Measurements from ENCODE around the gene TPK1.

TPK1 gene

GRCh38 chr7:144531181-144531580 lies 304.7 kb downstream of the TPK1 start:
- H3K4me3 ChIP-seq (ENCODE audit: low read length), result no peak overlapping the region
- DNase-seq, result no peak

GRCh38 chr7:144529269-144529926 lies 306.5 kb downstream of the TPK1 start:
- Histone ChIP-seq H3K23ac (ENCODE audit: low read length) (no peak overlapping the region), H2BK120ac (ENCODE audit: low read depth, low read length) (no peak overlapping the region), H3K79me1 (ENCODE audit: low read length) (no peaks in the 10 kb centered on the region), H4K5ac (ENCODE audit: low read length) (no peak overlapping the region), H3K27me3 (ENCODE audit: insufficient read depth, low read length, poor library complexity) (no peaks in the 10 kb centered on the region), H3K56ac (ENCODE audit: low read length) (no peak overlapping the region), H3K4me2 (ENCODE audit: low read length) (no peak overlapping the region), H3K4ac (ENCODE audit: low read depth, low read length) (no peak overlapping the region), H2AK5ac (ENCODE audit: low read length) (no peak overlapping the region), H3K36me3 (ENCODE audit: control insufficient read depth, insufficient read depth, low read length) (no peaks in the 10 kb centered on the region), H3K27ac (ENCODE audit: low read depth, low read length) (no peak overlapping the region), H3K79me2 (ENCODE audit: control insufficient read depth, insufficient read depth, low read length) (no peaks in the 10 kb centered on the region), H3K9ac (ENCODE audit: low read length) (no peak overlapping the region), H4K8ac (ENCODE audit: low read depth, low read length) (no peak overlapping the region), H3K4me3 (ENCODE audit: low read length) (no peak overlapping the region), H2BK15ac (replicated peaks; ENCODE audit: low read depth) (no peak overlapping the region), H3K4me1 (ENCODE audit: control insufficient read depth, low read depth, low read length) (no peaks in the 10 kb centered on the region), H2BK5ac (ENCODE audit: low read length) (no peak overlapping the region), H3K18ac (ENCODE audit: low read length) (no peak overlapping the region)
- no CpG with 5 or more reads among the region's 3 CpGs for WGBS (ENCODE audit: extremely low coverage, insufficient coverage, low lambda C conversion rate)
- DNase-seq, result no peak

More at GRCh38 chr7:144531181-144531580, 304.7 kb downstream of the TPK1 start:
- Histone ChIP-seq H3K9ac (ENCODE audit: low read length) (no peak overlapping the region), H3K56ac (ENCODE audit: low read length) (no peak overlapping the region), H3K79me2 (ENCODE audit: control insufficient read depth, insufficient read depth, low read length) (no peaks in the 10 kb centered on the region), H3K23ac (ENCODE audit: low read length) (no peak overlapping the region), H3K18ac (ENCODE audit: low read length) (no peak overlapping the region), H4K5ac (ENCODE audit: low read length) (no peak overlapping the region), H2BK15ac (replicated peaks; ENCODE audit: low read depth) (no peak overlapping the region), H3K79me1 (ENCODE audit: low read length) (no peaks in the 10 kb centered on the region), H3K4me1 (ENCODE audit: control insufficient read depth, low read depth, low read length) (no peaks in the 10 kb centered on the region), H3K4me2 (ENCODE audit: low read length) (no peak overlapping the region), H3K36me3 (ENCODE audit: control insufficient read depth, insufficient read depth, low read length) (no peaks in the 10 kb centered on the region), H2BK5ac (ENCODE audit: low read length) (no peak overlapping the region), H3K4ac (ENCODE audit: low read depth, low read length) (no peak overlapping the region), H2BK120ac (ENCODE audit: low read depth, low read length) (no peak overlapping the region), H3K27ac (ENCODE audit: low read depth, low read length) (no peak overlapping the region), H4K8ac (ENCODE audit: low read depth, low read length) (no peak overlapping the region), H3K27me3 (ENCODE audit: insufficient read depth, low read length, poor library complexity) (no peaks in the 10 kb centered on the region), H2AK5ac (ENCODE audit: low read length) (no peak overlapping the region)

- no peaks in the 10 kb centered on the region for H3K27me3 ChIP-seq (ENCODE audit: insufficient read depth, low read length, poor library complexity)
- H2BK5ac ChIP-seq (ENCODE audit: low read length), result no peak overlapping the region
- H4K5ac ChIP-seq (ENCODE audit: low read length), result no peak overlapping the region
- H3K56ac ChIP-seq (ENCODE audit: low read length), result no peak overlapping the region
- H3K4me1 ChIP-seq (ENCODE audit: control insufficient read depth, low read depth, low read length), result no peaks in the 10 kb centered on the region
- H2BK120ac ChIP-seq (ENCODE audit: low read depth, low read length), result no peak overlapping the region
- H3K9ac ChIP-seq (ENCODE audit: low read length), result no peak overlapping the region
- no peak overlapping the region for H2BK15ac ChIP-seq (replicated peaks; ENCODE audit: low read depth)
- H3K23ac ChIP-seq (ENCODE audit: low read length), result no peak overlapping the region
- no peak overlapping the region for H3K4me2 ChIP-seq (ENCODE audit: low read length)
- no peak overlapping the region for H2AK5ac ChIP-seq (ENCODE audit: low read length)
- H3K79me1 ChIP-seq (ENCODE audit: low read length), result no peaks in the 10 kb centered on the region
- H3K4ac ChIP-seq (ENCODE audit: low read depth, low read length), result no peak overlapping the region
- H3K36me3 ChIP-seq (ENCODE audit: control insufficient read depth, insufficient read depth, low read length), result no peaks in the 10 kb centered on the region
- WGBS (ENCODE audit: extremely low coverage, insufficient coverage, low lambda C conversion rate), result no CpG with 5 or more reads among the region's 4 CpGs
- no peak overlapping the region for H4K8ac ChIP-seq (ENCODE audit: low read depth, low read length)
- no peak overlapping the region for H3K4me3 ChIP-seq (ENCODE audit: low read length)
- H3K18ac ChIP-seq (ENCODE audit: low read length), result no peak overlapping the region
- no peaks in the 10 kb centered on the region for H3K79me2 ChIP-seq (ENCODE audit: control insufficient read depth, insufficient read depth, low read length)
- H3K27ac ChIP-seq (ENCODE audit: low read depth, low read length), result no peak overlapping the region
- no peak for DNase-seq
Observed at GRCh38 chr7:144528536-144529045, 307.3 kb downstream of the TPK1 start.

DNA sequence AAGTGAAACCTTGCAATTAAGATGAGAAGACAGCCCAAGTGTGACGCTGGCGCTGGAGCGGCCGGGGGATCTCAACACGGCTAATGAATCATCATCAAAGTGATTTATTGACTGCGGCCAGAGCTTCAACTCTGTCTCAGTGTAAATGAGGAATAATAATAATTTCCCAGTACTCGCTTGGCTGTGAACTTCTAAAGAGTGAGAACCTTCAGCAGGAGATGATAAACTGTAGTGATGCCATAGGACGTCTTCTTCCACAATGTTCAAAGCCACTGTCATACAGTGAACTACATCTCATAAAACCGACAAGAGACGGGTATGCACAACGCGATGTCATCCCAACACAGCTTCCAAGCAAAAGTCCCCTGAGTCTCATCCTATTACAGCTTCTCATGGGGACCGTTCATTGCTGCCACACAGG lies 308.8 kb downstream of the TPK1 start:
- Histone ChIP-seq H2AK5ac (ENCODE audit: low read length) (no peak overlapping the region), H3K4me2 (ENCODE audit: low read length) (no peak overlapping the region), H3K79me1 (ENCODE audit: low read length) (no peaks in the 10 kb centered on the region), H2BK5ac (ENCODE audit: low read length) (no peak overlapping the region), H3K18ac (ENCODE audit: low read length) (no peak overlapping the region), H3K79me2 (ENCODE audit: control insufficient read depth, insufficient read depth, low read length) (no peaks in the 10 kb centered on the region), H2BK15ac (replicated peaks; ENCODE audit: low read depth) (no peak overlapping the region), H3K4me3 (ENCODE audit: low read length) (no peak overlapping the region), H3K27me3 (ENCODE audit: insufficient read depth, low read length, poor library complexity) (no peaks in the 10 kb centered on the region), H3K27ac (ENCODE audit: low read depth, low read length) (no peak overlapping the region), H4K8ac (ENCODE audit: low read depth, low read length) (no peak overlapping the region), H3K36me3 (ENCODE audit: control insufficient read depth, insufficient read depth, low read length) (no peaks in the 10 kb centered on the region), H2BK120ac (ENCODE audit: low read depth, low read length) (no peak overlapping the region), H3K4me1 (ENCODE audit: control insufficient read depth, low read depth, low read length) (no peaks in the 10 kb centered on the region), H3K23ac (ENCODE audit: low read length) (no peak overlapping the region), H3K9ac (ENCODE audit: low read length) (no peak overlapping the region), H3K4ac (ENCODE audit: low read depth, low read length) (no peak overlapping the region), H3K56ac (ENCODE audit: low read length) (no peak overlapping the region), H4K5ac (ENCODE audit: low read length) (no peak overlapping the region)
- DNase-seq, result no peak
- no CpG with 5 or more reads among the region's 13 CpGs for WGBS (ENCODE audit: extremely low coverage, insufficient coverage, low lambda C conversion rate)

DNA sequence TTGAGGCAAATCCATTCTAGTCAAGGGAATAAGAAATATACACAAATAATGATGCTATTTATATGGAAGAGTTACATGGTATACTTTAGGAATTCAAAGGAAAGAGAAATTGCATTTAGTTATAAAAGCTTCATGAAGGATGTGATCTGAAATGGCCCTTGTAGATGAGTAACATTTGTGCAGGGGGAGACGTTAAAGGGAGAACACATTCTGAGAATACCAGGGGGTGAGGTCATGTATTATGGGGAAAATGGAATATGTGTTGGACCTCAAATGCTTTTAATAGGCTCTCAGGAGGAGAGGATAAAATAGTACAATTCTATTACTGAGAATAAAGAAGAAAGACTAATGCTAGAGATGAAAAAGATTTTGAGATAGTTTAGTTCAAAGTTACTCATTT lies 309.9 kb downstream of the TPK1 start:
- Histone ChIP-seq H2AK5ac (ENCODE audit: low read length) (no peak overlapping the region), H3K36me3 (ENCODE audit: control insufficient read depth, insufficient read depth, low read length) (no peaks in the 10 kb centered on the region), H2BK15ac (replicated peaks; ENCODE audit: low read depth) (no peak overlapping the region), H3K4me1 (ENCODE audit: control insufficient read depth, low read depth, low read length) (no peaks in the 10 kb centered on the region), H3K56ac (ENCODE audit: low read length) (no peak overlapping the region), H3K23ac (ENCODE audit: low read length) (no peak overlapping the region), H4K8ac (ENCODE audit: low read depth, low read length) (no peak overlapping the region), H3K9ac (ENCODE audit: low read length) (no peak overlapping the region), H4K5ac (ENCODE audit: low read length) (no peak overlapping the region), H3K27ac (ENCODE audit: low read depth, low read length) (no peak overlapping the region), H2BK120ac (ENCODE audit: low read depth, low read length) (no peak overlapping the region), H3K18ac (ENCODE audit: low read length) (no peak overlapping the region), H3K4me3 (ENCODE audit: low read length) (no peak overlapping the region), H3K79me1 (ENCODE audit: low read length) (no peaks in the 10 kb centered on the region), H3K79me2 (ENCODE audit: control insufficient read depth, insufficient read depth, low read length) (no peaks in the 10 kb centered on the region), H3K27me3 (ENCODE audit: insufficient read depth, low read length, poor library complexity) (no peaks in the 10 kb centered on the region), H3K4ac (ENCODE audit: low read depth, low read length) (no peak overlapping the region), H3K4me2 (ENCODE audit: low read length) (no peak overlapping the region), H2BK5ac (ENCODE audit: low read length) (no peak overlapping the region)
- WGBS (ENCODE audit: extremely low coverage, insufficient coverage, low lambda C conversion rate), result no CpG with 5 or more reads among the region's 1 CpG
- no peak for DNase-seq

- H3K36me3 ChIP-seq (ENCODE audit: control insufficient read depth, insufficient read depth, low read length), result no peaks in the 10 kb centered on the region
- H3K79me2 ChIP-seq (ENCODE audit: control insufficient read depth, insufficient read depth, low read length), result no peaks in the 10 kb centered on the region
- H2BK5ac ChIP-seq (ENCODE audit: low read length), result no peak overlapping the region
- H2BK15ac ChIP-seq (replicated peaks; ENCODE audit: low read depth), result no peak overlapping the region
- H2BK120ac ChIP-seq (ENCODE audit: low read depth, low read length), result no peak overlapping the region
- H3K9ac ChIP-seq (ENCODE audit: low read length), result no peak overlapping the region
- H3K27ac ChIP-seq (ENCODE audit: low read depth, low read length), result no peak overlapping the region
- no peak overlapping the region for H4K8ac ChIP-seq (ENCODE audit: low read depth, low read length)
- H3K4me1 ChIP-seq (ENCODE audit: control insufficient read depth, low read depth, low read length), result no peaks in the 10 kb centered on the region
- no peak overlapping the region for H3K23ac ChIP-seq (ENCODE audit: low read length)
- no peak overlapping the region for H3K4me3 ChIP-seq (ENCODE audit: low read length)
- H2AK5ac ChIP-seq (ENCODE audit: low read length), result no peak overlapping the region
- H3K4ac ChIP-seq (ENCODE audit: low read depth, low read length), result no peak overlapping the region
- H3K56ac ChIP-seq (ENCODE audit: low read length), result no peak overlapping the region
- H3K18ac ChIP-seq (ENCODE audit: low read length), result no peak overlapping the region
- H4K5ac ChIP-seq (ENCODE audit: low read length), result no peak overlapping the region
- DNase-seq, result no peak
- no peaks in the 10 kb centered on the region for H3K27me3 ChIP-seq (ENCODE audit: insufficient read depth, low read length, poor library complexity)
- no peak overlapping the region for H3K4me2 ChIP-seq (ENCODE audit: low read length)
- no CpG with 5 or more reads among the region's 3 CpGs for whole genome bisulfite sequencing (ENCODE audit: extremely low coverage, insufficient coverage, low lambda C conversion rate)
- no peaks in the 10 kb centered on the region for H3K79me1 ChIP-seq (ENCODE audit: low read length)
Observed at GRCh38 chr7:144524271-144524670, 311.6 kb downstream of the TPK1 start.

Data from mesendoderm (in vitro differentiated cells).